Measurements from ENCODE around the gene RAD51B.

The RAD51B gene

GRCh38 chr14:68669111-68669511 lies 849.5 kb downstream of the RAD51B start:
- no peak for DNase-seq

GRCh38 chr14:68669603-68670358 lies 850.2 kb downstream of the RAD51B start:
- no peak for DNase-seq

GRCh38 chr14:68670359-68670715 lies 850.8 kb downstream of the RAD51B start:
- no peak for DNase-seq

GRCh38 chr14:68671909-68672308 lies 852.3 kb downstream of the RAD51B start:
- DNase-seq, result no peak

- no peak for DNase-seq
These were observed 853.2 kb downstream of the RAD51B start for GRCh38 chr14:68672609-68673285.

- DNase-seq, result no peak
These were observed 853.9 kb downstream of the RAD51B start for GRCh38 chr14:68673464-68673863.

GRCh38 chr14:68674538-68675232 lies 855.1 kb downstream of the RAD51B start:
- no peak for DNase-seq

- no peak for DNase-seq
These were observed 855.6 kb downstream of the RAD51B start for GRCh38 chr14:68675233-68675577.

- DNase-seq, result no peak
These were observed 856.9 kb downstream of the RAD51B start for GRCh38 chr14:68676511-68676943.

GRCh38 chr14:68677476-68677875 lies 857.9 kb downstream of the RAD51B start:
- no peak for DNase-seq

- DNase-seq, result no peak
These were observed 858.3 kb downstream of the RAD51B start for GRCh38 chr14:68677901-68678300.

- DNase-seq, result no peak
These were observed 858.9 kb downstream of the RAD51B start for GRCh38 chr14:68678471-68678870.

- DNase-seq, result no peak
These were observed 859.7 kb downstream of the RAD51B start for GRCh38 chr14:68679301-68679700.

GRCh38 chr14:68679746-68680467 lies 860.3 kb downstream of the RAD51B start:
- DNase-seq, result no peak

- DNase-seq, result no peak
These were observed 861.0 kb downstream of the RAD51B start for GRCh38 chr14:68680541-68681051.

- no peak for DNase-seq
These were observed 861.9 kb downstream of the RAD51B start for GRCh38 chr14:68681256-68682011.

- no peak for DNase-seq
These were observed 862.9 kb downstream of the RAD51B start for GRCh38 chr14:68682166-68683103.

GRCh38 chr14:68683326-68683725 lies 863.7 kb downstream of the RAD51B start:
- DNase-seq, result no peak

GRCh38 chr14:68684466-68685418 lies 865.2 kb downstream of the RAD51B start:
- DNase-seq, result no peak

Data from midbrain (tissue), 1 donor.